GM19023 (cell line): ENCODE measurements around the gene CDK14.

Experiments used
- ATAC-seq: cut with Tn5 transposase; IDR thresholded peaks from one replicate; pipeline ENCODE4 v1.9.1; 2021; ENCODE audit warnings: mild to moderate bottlenecking, moderate library complexity; ENCODE audit not compliant: unreplicated experiment

CDK14 gene

DNA sequence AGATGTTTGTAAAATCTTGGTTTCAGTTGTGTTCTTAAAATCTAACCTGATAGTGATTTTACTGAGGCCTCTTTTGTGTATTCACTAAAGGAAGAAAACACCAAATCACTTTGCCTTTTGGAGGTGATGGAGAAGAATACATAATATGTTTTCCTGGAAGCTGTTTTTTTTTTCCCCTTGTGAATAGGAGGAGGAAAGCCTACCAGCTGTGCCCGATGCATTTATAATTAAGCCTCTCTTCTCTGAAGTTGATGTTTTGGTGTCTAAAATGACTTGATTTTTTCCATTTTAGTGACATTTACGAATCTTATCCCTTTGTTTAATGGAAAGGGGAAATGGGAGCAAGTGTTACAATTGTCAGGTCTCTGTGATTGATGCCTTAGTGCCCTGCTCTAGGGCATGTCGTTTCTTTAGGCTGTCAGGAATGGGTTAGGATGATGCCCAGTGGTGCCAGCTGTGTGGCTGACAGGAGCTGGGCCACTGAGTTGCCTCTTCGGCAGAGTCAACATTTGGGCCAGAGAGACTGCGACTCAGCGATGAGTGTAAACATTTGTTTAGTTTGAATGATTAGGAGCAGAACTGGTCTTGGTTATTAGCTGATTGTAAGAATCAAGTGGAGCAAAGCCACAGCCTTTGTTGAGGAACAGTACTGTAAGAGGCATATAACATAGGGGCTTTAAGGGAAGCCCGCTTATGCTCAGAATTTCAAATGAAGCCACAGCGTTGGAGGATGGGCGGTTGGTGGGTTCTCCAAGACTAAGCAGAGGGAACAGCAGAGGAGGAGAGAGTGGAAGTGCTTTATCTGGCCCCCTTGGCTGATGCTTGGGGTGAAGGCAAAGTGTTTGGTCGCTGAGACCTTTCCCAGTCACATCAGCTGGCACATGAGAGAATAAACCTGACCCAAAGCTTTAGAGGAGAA is 81.6 kb downstream of the CDK14 start:
- no peak for ATAC-seq

- ATAC-seq, result no peak
Measured at GRCh38 chr7:90678986-90679385, 82.9 kb downstream of the CDK14 start.

DNA sequence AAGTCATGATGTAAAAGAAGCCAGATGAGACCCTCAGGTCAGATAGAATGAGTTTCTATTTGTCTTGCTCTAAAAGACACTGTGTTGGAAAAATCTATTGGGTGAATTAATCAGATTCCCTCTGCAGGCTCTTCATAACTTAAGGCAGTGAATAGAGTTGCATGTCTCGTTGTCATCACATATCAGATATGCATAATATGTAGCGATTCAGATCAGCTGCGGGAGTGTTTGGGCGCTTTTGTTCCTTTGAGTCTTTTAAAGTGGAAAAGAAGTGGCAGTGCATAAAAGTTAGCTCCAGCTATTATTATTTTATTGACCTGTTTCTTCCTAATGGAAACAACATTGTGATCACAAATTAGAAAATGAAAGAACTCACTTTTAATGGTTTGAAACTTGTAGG is 84.4 kb downstream of the CDK14 start:
- no peak for ATAC-seq

- ATAC-seq, result no peak
Measured at GRCh38 chr7:90681336-90682022, 85.4 kb downstream of the CDK14 start.

DNA sequence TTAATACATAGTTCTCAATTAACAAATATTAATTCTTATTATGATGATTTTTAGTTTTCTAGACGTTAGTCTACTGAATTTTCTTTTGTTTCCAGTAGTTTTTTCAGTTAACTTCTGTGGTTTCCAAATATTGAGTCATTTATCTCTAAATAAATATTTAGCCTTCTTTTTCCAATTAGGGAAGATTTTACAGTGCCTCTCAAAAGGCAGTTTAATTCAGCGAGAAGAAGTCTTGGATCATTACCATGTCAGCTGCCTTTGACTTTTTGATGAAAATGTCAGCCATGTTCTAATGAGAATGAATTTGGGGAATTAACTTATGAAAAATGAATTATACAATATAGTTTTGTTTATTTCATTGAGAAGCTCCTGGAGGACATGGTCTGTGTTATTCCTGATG is 90.0 kb downstream of the CDK14 start:
- no peak for ATAC-seq

DNA sequence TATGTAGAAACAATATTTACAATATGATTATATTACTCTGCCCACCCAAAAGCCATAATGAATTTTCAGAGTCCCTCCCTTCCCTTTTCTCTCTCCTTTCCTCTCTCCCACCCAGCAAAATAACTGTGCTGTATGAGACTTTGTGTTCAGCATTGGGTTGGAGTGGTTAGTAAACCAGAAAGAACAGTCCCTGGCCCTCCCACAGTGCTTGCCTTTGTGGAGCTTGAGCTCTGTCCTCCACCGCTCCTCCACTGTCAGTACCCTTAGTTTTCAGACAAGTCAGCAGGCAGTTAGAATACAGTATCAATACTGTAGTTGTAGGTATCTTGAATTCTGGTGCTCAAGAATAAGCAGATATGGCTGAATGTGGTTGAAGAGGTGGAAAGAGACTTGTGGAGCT is 92.7 kb downstream of the CDK14 start:
- no peak for ATAC-seq

DNA sequence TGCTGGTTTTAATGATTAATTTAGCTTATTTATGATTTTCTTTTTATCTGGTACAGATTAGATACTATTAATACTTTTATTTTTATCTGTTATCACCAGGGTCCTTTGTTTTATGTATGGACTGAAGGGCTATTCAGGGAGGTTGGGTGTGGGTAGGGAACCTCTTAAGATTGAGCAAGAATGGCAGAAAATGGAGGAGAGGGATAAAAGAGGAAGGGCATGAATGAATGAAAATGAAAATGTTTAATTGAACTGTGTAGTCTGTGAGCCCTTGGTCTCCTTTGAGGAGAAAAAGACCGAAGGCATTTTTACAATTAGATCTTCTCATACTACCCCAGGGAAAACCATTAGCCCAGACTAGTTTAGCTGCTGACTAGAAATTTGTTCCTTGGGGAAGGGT is 93.1 kb downstream of the CDK14 start:
- ATAC-seq, result no peak

DNA sequence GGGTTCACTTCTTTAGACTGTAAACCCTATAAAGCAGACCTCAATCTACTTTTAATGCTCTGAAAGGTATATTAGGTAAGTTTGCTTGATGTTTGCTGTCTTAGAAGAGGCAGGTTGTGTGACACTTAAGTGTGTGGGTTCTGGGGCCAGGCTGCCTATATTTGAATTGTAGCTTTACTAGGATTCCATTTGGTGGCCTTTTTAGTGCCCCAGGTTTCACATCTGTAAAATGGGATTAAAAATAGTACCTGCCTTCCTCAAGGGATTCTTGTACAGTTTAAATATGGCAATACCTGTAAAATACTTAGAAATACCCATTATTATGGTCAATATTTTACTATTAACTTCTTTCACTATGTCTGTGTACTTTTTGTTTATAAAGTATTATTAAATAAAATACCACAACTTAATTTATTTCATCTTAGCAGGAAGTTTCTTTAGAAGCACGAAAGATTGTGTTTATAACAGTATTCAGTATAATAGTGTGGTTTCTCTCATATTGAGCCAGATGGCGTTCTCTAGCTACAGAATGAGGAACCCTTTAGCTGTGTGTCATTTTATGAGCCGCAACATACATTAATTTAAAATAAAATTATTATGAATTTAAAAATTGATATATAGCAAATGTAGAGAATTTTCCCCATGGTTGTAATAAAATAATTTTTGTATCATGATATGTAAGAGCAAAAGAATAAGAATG is 94.2 kb downstream of the CDK14 start:
- no peak for ATAC-seq

GRCh38 chr7:90692396-90692795 is 96.3 kb downstream of the CDK14 start:
- ATAC-seq, result no peak

DNA sequence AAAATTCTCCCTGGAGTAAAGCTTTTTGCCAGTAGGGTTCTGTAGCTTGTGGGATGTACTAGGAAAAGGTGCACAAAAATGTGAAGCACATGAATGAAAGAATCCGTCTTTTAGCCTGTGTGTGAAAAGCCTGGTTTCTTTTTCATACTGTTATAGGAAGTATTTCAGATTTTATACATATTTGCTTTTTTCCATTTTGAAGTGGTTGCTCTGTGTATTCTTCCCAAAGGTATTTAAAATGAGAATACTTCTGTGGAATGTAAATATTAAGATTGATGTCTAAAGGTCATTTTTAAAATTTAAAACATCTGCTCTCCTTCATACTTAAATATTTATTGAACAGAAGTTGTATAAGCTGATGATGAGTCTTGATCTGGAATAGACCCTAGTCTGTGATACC is 96.8 kb downstream of the CDK14 start:
- no peak for ATAC-seq

DNA sequence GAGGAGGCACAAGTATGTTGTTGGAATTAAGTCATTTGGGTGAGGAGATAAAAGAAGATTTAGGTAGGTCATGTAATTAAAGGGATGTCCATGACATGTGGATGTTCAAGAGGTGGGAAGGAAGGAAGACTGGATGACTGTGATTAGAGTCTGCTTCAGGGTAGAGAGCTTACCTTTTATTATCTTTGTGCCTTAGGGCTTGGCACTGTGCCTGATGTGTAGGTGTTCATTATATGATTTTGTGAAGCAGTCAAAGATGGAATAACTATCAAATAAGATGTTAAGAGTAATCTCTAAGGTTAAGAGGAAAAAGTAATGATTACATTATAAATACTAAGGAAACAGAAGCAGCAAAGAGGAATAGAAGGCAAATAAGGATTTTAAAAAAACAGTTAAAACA is 97.8 kb downstream of the CDK14 start:
- no peak for ATAC-seq

- no peak for ATAC-seq
Measured at GRCh38 chr7:90698616-90699015, 102.5 kb downstream of the CDK14 start.

- no peak for ATAC-seq
Measured at GRCh38 chr7:90701021-90701420, 104.9 kb downstream of the CDK14 start.

DNA sequence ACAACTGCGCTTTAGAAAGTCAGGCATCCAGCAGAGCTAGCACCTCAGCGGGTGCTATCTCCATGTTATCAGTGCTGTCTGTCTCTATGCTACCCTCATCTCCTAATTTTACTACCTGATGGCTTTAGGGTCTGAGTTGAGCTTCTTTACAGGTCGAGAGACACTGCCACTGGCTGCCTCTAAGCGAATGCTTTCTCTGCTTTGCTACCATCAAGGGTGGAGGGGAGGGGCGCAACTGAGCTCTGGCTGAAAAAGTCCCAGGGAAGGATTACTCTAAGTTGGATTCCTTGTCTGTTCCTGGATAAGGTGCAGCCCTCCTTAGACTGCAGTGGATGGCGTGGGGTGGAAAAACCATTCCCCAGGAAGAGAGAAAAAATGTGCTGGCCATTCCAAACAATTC is 105.7 kb downstream of the CDK14 start:
- ATAC-seq, result no peak

GRCh38 chr7:90705391-90706071 is 109.4 kb downstream of the CDK14 start:
- no peak for ATAC-seq

- no peak for ATAC-seq
Measured at GRCh38 chr7:90706072-90706716, 110.1 kb downstream of the CDK14 start.

DNA sequence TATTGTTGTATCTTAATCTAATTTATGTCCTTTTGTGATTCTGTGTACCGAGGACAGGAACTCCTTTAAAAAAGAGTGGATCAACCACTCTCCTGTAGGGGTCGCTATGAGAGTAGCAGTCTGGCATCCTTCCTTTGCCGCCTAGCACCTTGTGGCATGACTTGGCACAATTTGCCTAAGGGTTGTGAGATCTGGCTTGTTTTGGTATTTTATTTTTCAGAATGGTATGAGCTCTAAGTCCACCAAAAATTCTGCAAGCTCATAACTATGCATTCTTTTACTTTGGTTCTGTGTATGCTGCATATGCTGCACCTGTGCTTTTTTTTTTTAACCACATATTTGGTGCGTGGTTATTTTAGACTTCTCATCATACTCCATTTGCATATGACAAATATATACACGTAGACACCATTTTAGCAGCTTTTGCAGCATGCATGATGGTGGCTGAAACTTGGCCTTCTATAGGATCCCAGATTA is 112.8 kb downstream of the CDK14 start:
- ATAC-seq, result peak; percentile 65

DNA sequence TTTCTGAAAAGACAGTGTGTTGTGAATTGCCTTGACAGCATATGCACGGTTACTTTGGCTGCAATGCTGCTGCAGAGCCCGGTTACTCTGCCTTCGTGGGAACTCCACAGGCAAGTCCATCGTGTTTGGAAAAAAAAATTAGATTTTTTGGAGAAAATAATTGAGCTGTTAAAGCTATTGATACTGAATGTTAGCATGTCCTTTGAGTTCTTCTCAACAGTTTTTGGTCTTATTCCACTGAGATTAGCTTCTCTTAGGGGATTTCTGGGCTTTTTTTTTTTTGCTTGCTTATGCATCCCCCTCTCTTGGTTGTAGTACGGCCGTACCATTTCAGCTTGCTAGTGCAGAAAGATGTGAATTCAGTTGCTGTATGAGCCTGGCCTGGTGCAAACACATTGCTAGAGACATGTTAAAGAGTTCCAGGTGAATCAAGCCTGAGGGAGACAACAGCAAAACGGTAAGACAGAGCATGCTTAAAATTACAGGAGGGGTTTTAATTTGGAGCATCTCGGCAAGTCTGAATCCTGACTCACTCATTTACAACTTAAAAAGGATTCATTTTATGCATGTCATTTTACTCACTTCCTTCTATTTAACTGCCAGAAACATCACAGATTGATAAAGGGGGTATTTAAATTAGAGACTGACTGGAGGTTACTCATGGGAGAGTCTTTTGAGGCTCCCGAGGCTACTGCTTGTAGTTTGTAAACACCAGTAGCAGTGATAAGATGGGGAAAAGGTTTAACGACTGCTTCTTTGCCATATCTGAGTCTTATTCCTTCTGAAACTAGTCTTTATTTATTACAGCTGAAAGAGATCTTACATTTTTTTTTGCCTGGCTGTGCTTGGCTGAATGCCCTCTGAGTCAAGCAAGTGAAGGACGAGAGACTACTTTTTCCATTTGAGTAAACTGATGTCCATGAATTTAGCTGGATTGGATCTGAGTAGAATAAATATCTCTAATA is 113.7 kb downstream of the CDK14 start:
- peak; percentile 46 for ATAC-seq

- peak; percentile 7 for ATAC-seq
Measured at GRCh38 chr7:90710466-90710850, 114.3 kb downstream of the CDK14 start.
